DMS53 treated with DMSO at 0.1 percent for 48 hours (cell line): ENCODE measurements around the gene CCDC92B.
A peak's percentile ranks its signal among the peaks of the same experiment; 100 is the strongest.
"Not testable (repeated sequence)": the region's sequence is repeated elsewhere in the genome, so short reads cannot be mapped to it uniquely, and the experiment has no call there.

Experiments
- DNase-seq: peaks from one replicate; lab custom pipeline; 2025; ENCODE audit not compliant: unreplicated experiment; lab: John Stamatoyannopoulos, UW

Gene CCDC92B

GRCh38 chr17:2704890-2705248 is 44.6 kb downstream of the CCDC92B start:
- no peak for DNase-seq

- DNase-seq: no peak
These were observed 45.2 kb downstream of the CCDC92B start for GRCh38 chr17:2704031-2704889.

DNA sequence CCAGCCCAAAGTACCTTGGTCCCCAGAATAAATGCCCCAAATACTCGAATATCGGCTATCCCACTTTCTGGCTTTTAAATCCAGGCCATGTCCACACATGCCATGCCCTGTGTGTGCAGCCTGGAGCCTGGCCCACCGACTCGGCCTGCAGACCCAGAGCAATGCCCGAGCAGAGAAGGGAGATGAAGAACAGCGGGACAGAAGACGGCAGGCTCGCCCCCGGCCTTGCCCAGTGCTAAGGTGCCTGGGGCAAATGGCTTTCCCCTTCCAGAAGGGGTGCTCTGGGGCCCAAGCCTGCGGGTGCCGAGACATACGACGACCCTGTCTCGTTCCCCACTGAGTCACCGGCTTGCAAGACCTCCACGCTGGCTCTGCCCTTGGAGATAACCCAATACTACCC is 45.8 kb downstream of the CCDC92B start:
- no peak for DNase-seq

- no peak for DNase-seq
These were observed 46.3 kb downstream of the CCDC92B start for GRCh38 chr17:2703181-2703580.

DNA sequence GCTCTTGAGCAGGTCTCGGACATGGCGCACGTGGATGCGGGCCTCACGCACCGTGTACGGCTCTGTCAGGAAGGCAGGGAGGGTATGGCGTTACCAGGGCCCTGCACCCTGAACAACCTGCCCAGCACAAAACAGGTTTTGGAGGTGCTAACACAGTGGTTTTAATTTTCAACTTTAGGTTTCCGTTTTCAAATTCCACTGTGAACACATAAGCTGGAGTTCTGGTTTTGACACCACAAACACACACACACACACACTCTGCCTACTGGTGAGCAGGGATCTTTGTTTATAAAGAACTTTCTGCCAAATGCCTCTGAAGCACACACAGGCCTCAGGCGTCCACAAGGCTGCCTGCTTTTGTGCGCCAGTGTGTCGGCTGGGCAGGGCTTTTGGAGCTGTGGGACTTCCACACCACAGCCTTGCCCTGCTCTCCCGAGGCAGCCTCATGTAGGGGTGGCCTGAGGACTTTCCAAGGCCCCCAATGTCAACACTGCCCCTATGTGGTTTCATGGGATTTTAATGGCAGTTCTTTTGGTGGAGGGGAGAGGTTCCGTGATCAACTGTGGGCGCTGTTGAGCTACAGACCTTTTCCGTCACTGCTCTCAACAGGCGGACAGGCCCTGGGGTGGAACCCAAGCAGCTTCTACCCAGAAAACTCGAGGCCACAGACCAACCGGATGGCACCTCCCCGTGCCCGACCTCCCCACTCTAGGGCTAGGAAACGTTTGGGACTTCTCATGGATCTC is 47.3 kb downstream of the CCDC92B start:
- DNase-seq: no peak

DNA sequence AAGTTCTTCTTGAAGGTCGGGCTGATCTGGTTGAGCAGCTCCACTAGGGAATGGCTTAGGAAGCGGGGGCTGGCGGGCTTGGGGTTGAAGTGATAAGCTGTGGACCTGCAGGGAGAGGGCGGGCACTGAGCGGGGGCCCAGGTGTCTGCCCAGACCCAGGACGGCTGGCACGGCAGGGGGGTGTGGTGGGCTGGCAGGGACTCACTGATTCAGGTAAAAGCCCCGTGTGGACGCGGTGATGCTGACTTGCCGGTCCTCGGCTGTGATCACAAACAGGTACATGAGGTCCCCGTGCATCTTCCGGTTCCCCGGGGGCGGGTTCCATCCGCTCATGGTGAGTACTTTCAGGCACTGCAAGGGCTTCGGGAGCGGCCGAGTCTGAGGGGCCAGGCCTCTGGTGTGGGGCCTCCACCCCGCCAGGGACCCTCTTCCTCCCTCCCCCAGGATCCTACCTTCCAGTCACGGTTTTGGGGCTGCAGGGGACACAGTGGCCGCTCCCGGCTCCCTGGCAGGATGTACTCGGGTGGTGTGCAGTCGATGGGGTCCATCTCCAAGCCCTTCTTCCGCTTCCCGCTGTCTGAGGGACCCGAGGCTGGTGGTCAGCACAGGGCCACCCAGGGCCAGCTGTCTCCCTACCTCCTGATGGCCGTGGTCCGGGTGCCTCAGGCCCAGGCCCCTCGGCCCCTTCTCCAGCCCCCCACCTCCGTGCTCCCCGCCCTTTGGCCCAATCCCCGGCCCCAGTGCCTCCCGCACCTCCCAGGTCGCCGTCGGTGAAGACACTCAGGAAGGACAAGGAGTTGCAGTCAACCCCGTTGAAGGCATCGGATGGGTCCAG is 48.1 kb downstream of the CCDC92B start:
- no peak for DNase-seq

GRCh38 chr17:2700491-2701141 is 48.8 kb downstream of the CCDC92B start:
- peak; percentile 98 for DNase-seq

DNA sequence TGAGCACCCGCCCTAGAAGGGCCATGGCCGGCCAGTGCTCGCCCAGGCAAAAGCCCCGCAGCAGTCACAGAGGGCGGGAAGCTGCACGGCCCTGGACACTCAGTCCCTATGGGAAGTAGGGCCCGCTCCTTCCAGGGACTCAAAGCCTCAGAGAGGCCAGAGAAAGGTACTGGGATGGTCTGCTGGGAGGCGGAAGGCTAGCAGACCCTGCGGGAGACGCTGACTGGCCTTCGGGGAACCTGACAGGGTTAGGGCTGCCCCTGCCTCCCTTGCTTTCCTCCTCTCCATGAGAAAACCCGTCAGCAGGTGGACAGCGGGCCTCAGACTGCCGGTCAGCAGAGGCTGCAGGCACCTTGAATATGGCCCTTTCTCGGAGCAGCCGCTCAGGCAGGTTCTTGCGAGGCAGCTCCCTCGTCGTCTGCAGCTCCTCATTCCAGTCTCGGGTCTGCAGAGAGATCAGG is 49.4 kb downstream of the CCDC92B start:
- DNase-seq: no peak

DNA sequence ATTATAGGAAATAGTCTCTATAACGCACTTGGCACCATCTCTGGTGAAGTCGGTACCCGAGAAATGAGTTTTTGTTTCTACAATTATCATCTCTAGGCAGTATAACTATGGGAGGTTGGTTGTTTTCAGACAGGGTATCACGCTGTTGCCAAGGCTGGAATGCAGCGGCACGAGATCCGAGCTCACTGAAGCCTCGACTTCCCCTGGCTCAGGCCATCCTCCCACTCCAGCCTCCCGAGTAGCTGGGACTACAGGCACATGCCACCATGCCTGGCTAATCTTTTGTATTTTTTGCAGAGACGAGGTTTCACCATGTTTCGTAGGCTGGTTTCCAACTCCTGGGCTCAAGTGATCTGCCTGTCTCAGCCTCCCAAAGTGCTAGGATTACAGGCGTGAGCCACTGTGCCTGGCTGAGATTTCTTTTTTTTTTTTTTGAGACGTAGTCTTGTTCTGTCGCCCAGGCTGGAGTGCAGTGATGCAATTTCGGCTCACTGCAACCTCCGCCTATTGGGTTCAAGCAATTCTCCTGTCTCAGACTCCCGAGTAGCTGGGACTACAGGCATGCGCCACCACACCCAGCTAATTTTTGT is 50.1 kb downstream of the CCDC92B start:
- not testable (repeated sequence) for DNase-seq

DNA sequence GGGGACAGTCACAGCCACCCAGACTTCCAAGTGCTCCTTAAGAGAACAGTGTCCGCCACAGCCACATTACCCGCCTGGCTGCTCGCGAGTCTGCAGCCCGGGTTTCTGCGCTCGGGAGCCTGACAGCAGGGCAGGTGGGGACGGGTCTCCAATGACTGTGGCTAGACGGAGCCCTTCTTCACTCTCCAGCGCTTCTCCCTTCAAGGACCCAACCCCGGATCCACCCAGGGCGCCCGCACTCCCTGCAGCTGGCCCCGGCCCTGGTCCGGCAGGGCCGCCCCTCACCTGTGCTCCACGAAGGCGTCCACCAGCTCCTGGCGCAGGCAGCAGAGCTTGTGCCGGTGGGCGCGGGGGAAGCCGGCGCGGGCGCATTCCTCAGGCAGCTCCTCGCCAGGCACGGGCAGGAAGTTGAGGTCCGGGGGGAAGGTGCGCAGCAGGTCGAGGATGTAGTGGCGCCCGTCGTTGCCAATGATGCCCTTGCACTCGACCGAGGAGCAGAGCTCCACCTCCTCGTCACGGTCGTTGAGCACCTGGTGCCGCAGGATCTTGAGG is 51.8 kb downstream of the CCDC92B start:
- DNase-seq: no peak

- no peak for DNase-seq
These were observed 53.3 kb downstream of the CCDC92B start for GRCh38 chr17:2695961-2696760.

GRCh38 chr17:2695243-2695960 is 54.0 kb downstream of the CCDC92B start:
- DNase-seq: no peak

DNA sequence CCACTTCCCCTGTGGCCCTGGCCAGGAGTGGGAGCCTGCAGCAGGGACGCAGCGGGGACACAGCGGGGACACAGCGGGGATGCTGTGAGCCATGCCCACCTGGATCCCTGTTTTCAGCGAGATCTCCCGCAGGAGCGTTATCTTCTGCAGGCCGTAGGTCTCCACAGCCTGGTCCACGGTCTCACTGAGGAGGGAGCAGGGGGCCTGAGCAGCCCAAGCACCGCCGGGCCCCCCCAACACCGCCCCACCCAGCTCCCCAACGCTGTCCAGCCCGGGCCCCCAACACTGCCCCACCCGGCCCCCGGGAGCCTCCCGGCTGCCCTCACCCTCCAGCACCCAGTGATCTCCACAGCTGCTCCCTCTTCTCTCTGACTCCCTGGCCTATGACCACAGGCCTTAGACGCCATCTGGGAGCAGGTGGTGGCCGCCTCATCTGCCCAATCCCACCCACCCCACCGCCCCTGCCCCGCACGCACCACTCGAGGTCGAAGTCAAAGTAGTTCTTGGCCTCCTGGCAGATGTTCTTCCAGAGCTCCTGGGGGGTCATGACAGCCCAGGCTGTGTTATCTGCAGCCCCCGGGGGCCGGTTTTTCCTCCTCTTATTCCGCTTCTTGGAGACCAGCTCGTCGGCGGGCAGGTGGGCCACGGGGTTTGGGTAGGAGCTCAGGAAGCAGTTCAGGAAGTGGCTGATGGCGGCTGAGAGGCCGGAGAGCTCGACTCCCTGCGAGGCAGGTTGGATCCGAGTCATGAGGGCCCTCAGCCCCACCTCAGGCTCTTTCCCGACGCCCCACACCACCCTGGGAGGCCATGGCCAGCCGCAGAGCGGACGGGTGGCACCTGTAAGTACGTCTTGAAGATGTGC is 54.8 kb downstream of the CCDC92B start:
- DNase-seq: no peak

GRCh38 chr17:2693561-2694380 is 55.7 kb downstream of the CCDC92B start:
- DNase-seq: no peak

GRCh38 chr17:2692781-2693135 is 56.7 kb downstream of the CCDC92B start:
- no peak for DNase-seq

- DNase-seq: no peak
These were observed 57.3 kb downstream of the CCDC92B start for GRCh38 chr17:2691965-2692780.
